GOT3 (cell line): ENCODE measurements around the gene KDM2B.

Source experiments
- DNase-seq: peaks from one replicate; lab custom pipeline; 2025; ENCODE audit warnings: mixed read lengths; lab: John Stamatoyannopoulos, UW

Gene KDM2B

GRCh38 chr12:121580959-121581685, at the start of gene KDM2B:
TSS of gene KDM2B (minus strand) at chr12:121581023. CDS start at chr12:121580911, 112 bp downstream.
- DNase-seq = no peak

GRCh38 chr12:121628536-121628935, 47.7 kb upstream of the KDM2B start:
- no peak for DNase-seq

- DNase-seq = no peak
These were observed 47.2 kb upstream of the KDM2B start for GRCh38 chr12:121628037-121628436.

- peak; percentile 64 for DNase-seq
These were observed 46.2 kb upstream of the KDM2B start for GRCh38 chr12:121626853-121627640.

GRCh38 chr12:121626087-121626852, 45.4 kb upstream of the KDM2B start, which contains the start of gene ORAI1:
TSS of gene ORAI1 (plus strand) at chr12:121626530.
- peak; percentile 87 for DNase-seq

GRCh38 chr12:121620333-121620891, 39.6 kb upstream of the KDM2B start:
- no peak for DNase-seq

- no peak for DNase-seq
These were observed 37.9 kb upstream of the KDM2B start for GRCh38 chr12:121618659-121619233.

GRCh38 chr12:121614872-121615467, 34.1 kb upstream of the KDM2B start:
- DNase-seq = no peak

- no peak for DNase-seq
These were observed 32.6 kb upstream of the KDM2B start for GRCh38 chr12:121613462-121613861.

- no peak for DNase-seq
These were observed 30.5 kb upstream of the KDM2B start for GRCh38 chr12:121611306-121611705.

GRCh38 chr12:121610239-121611149, 29.7 kb upstream of the KDM2B start:
- no peak for DNase-seq

- no peak for DNase-seq
These were observed 27.5 kb upstream of the KDM2B start for GRCh38 chr12:121608301-121608700.

GRCh38 chr12:121603581-121603980, 22.8 kb upstream of the KDM2B start:
- no peak for DNase-seq

- DNase-seq = no peak
These were observed 21.9 kb upstream of the KDM2B start for GRCh38 chr12:121602766-121603165.

GRCh38 chr12:121600702-121601336, 20.0 kb upstream of the KDM2B start:
- no peak for DNase-seq

GRCh38 chr12:121596526-121596925, 15.7 kb upstream of the KDM2B start:
- no peak for DNase-seq

- no peak for DNase-seq
These were observed 14.7 kb upstream of the KDM2B start for GRCh38 chr12:121595520-121595919.

- DNase-seq = no peak
These were observed 11.5 kb upstream of the KDM2B start for GRCh38 chr12:121592320-121592719.

GRCh38 chr12:121590476-121591143, 9.8 kb upstream of the KDM2B start:
- DNase-seq = no peak
